SU-DHL-6 (cell line): ENCODE data around the gene RASD2.

Experiments used
- CTCF ChIP-seq: fragments of 200-600 bp; sonication (generic); IDR thresholded peaks from one replicate; pipeline ENCODE4 v1.5.1; 2017; ENCODE audit warnings: antibody characterized with exemption, mild to moderate bottlenecking, low read length, moderate library complexity; ENCODE audit not compliant: insufficient read depth, poor library complexity, severe bottlenecking
- EZH2phosphoT487 ChIP-seq: fragments of 200-600 bp; sonication (generic), shearing (Covaris generic); conservative IDR thresholded peaks from 2 replicates; pipeline ENCODE4 v1.6.1; 2018; ENCODE audit warnings: mild to moderate bottlenecking, antibody characterized with exemption, low read length, moderate library complexity, mixed read lengths

GRCh38 chr22:35538801-35539321 lies 1.8 kb upstream of the RASD2 start:
- TF ChIP-seq CTCF (no peak), EZH2phosphoT487 (no peak)
